Measurements from ENCODE around the gene TBX19. TPM values are rescaled to one million over a fixed set of nuclear protein-coding genes. Genes with fewer than 3 reads are reported as not detected.

Gene TBX19
- total RNA-seq, result 1.8 to 2.7 TPM (median 2.1 TPM) in 3 replicates
- long read RNA-seq, partial matches to known transcripts, result 0 of 2 reads
- long read RNA-seq, other reads (novel, unspliced or antisense), result 1 of 2 reads

DNA sequence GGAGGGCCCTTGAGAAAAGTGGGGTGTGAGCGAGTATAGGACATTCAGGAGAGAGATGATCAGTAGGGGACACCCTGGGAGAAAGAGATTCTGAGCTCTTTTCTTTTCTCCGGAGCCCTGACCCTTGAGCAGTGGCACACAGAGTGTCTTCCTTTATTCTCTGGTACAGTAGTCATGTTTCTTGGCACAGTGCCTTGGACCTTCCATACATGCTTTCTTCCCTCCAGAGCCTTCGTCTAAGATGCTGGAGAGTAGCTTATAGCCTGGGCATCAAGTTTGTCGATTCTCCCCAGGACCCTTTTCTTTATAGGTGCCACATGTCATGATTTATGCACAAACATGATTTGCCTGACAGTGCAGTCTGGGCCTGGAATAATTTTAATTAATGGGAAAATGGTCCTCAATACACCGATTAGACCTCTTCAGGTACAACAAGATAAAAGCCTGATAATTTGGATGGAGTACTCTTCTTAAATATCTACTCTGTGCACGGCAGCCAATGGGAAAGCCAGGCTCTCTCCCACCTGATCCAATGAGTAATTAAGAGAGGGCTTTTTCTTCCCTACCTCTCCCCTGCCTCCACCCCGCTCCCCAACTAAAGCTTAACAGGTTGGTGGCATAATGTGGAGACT, at the start of gene TBX19:
Gene TBX19, plus strand, starts transcription at position 582 of the 632 bp plus-strand sequence. CDS start 214 bp downstream, outside the sequence.
- Mint-ChIP-seq H3K4me1 (ENCODE audit: low read depth) (peaks cover 3% of the 10 kb centered on the region), H3K9me3 (ENCODE audit: low read depth) (peaks cover 11% of the 10 kb centered on the region), H3K27me3 (ENCODE audit: low read depth) (no peaks in the 10 kb centered on the region), H3K4me3 (ENCODE audit: unreplicated experiment) (no peak within 1 kb of the TSS), H3K27ac (ENCODE audit: unreplicated experiment) (no peak within 1 kb of the TSS), H3K36me3 (ENCODE audit: low read depth) (peaks cover 2% of the 10 kb centered on the region)
- DNase-seq (ENCODE audit: low spot score), result no peak
- TF ChIP-seq CTCF (IDR thresholded peaks at IDR 0.05), result no peak

- H3K36me3 Mint-ChIP-seq (ENCODE audit: low read depth), result peaks cover 35% of the 10 kb centered on the region
- H3K27ac Mint-ChIP-seq (ENCODE audit: unreplicated experiment), result peak overlapping the region; percentile 52
Measured at GRCh38 chr1:168234846-168235547, 45.7 kb upstream of the TBX19 start.

DNA sequence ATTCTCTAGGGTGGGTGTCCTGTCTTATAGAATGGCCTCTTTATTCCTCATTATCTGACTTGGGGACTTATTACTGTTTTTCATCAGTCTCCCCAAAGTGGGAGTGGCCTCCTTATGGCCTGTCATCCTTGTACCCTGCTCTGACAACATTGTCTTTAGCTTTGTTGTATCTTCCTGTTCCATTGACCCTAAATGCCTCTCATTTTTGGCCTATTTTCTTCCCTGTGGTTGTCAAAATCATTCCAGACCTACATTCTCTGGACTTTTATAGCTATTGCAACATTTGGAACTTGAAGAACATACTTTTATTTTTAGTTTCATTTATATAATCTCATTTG, 45.2 kb upstream of the TBX19 start:
- Mint-ChIP-seq H3K27me3 (ENCODE audit: low read depth) (no peaks in the 10 kb centered on the region), H3K4me3 (ENCODE audit: unreplicated experiment) (no peak overlapping the region), H3K4me1 (ENCODE audit: low read depth) (peaks cover 39% of the 10 kb centered on the region), H3K27ac (ENCODE audit: unreplicated experiment) (peak overlapping the region; percentile 52), H3K9me3 (ENCODE audit: low read depth) (no peaks in the 10 kb centered on the region), H3K36me3 (ENCODE audit: low read depth) (peaks cover 39% of the 10 kb centered on the region)
- peak; percentile 22 for TF ChIP-seq CTCF (IDR thresholded peaks at IDR 0.05)
- DNase-seq (ENCODE audit: low spot score), result no peak

More at GRCh38 chr1:168234846-168235547, 45.7 kb upstream of the TBX19 start:
- DNase-seq (ENCODE audit: low spot score), result no peak
- H3K27me3 Mint-ChIP-seq (ENCODE audit: low read depth), result no peaks in the 10 kb centered on the region
- H3K4me3 Mint-ChIP-seq (ENCODE audit: unreplicated experiment), result no peak overlapping the region
- H3K9me3 Mint-ChIP-seq (ENCODE audit: low read depth), result no peaks in the 10 kb centered on the region
- TF ChIP-seq CTCF (IDR thresholded peaks at IDR 0.05), result peak; percentile 79
- H3K4me1 Mint-ChIP-seq (ENCODE audit: low read depth), result peaks cover 41% of the 10 kb centered on the region

DNA sequence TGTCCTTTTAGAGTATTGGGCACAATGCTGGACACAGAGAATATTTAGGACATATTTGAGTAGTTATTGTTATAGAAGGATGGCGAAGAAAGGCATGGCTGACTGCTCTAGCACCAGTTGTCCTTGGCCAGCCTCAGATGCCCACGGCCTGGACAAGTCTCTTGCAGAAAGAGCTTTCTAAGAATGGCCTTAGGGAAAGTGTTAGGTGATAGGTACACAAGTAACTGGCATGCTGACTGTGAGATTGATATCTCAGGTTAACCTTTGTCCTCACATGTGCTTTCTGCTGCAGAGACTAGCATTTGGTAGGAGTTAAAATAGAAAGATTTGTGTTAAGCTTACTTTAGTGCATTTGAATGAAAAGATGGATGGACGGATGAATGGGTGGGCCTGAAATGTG, 44.7 kb upstream of the TBX19 start:
- Mint-ChIP-seq H3K27ac (ENCODE audit: unreplicated experiment) (no peak overlapping the region), H3K36me3 (ENCODE audit: low read depth) (peaks cover 39% of the 10 kb centered on the region), H3K4me1 (ENCODE audit: low read depth) (peaks cover 34% of the 10 kb centered on the region), H3K4me3 (ENCODE audit: unreplicated experiment) (no peak overlapping the region), H3K9me3 (ENCODE audit: low read depth) (no peaks in the 10 kb centered on the region), H3K27me3 (ENCODE audit: low read depth) (no peaks in the 10 kb centered on the region)
- no peak for DNase-seq (ENCODE audit: low spot score)
- no peak for TF ChIP-seq CTCF (IDR thresholded peaks at IDR 0.05)

DNA sequence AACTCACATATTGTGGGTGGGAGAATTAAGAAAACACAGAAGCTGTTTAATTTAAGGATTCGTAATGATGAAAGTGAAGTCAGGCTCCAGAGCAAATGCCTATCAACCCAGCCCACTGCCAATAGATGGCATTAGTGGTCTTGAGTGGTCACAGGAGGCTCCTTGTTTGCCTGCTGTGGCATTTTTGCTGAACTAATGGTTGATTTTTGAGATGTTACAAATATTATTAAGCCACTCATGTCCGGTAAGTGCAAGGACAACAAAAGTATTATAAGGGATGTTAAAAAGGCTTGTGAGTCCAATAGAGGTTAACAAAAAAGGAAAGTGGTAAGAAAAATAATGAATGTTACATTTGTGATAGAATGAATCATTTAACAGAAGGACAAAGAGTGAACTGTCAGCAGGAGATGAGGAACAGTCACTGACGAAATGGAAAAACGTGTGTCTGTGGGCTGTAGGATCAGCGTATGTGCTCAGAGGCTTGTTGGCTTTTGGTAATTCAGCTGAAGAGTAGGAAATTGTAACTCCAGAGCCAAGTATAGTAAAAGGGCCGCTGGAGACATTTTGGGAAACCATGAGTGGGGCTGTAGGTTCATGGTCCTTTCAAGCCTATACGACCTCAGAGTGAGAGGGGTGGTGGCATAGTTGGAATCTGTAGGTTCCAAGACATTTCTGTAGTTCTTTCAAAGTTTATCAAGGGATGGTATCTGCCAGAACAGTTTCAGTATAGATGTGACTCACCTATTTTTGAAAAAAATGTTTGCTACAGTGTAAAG, 43.7 kb upstream of the TBX19 start:
- Mint-ChIP-seq H3K27me3 (ENCODE audit: low read depth) (no peaks in the 10 kb centered on the region), H3K4me3 (ENCODE audit: unreplicated experiment) (no peak overlapping the region), H3K9me3 (ENCODE audit: low read depth) (no peaks in the 10 kb centered on the region), H3K4me1 (ENCODE audit: low read depth) (peaks cover 29% of the 10 kb centered on the region), H3K36me3 (ENCODE audit: low read depth) (peaks cover 40% of the 10 kb centered on the region), H3K27ac (ENCODE audit: unreplicated experiment) (peak overlapping the region; percentile 12)
- no peak for TF ChIP-seq CTCF (IDR thresholded peaks at IDR 0.05)
- DNase-seq (ENCODE audit: low spot score), result no peak

All from chondrocyte (in vitro differentiated cells).